Sigmoid colon (tissue), 7 donors: ENCODE results near the gene KCNA10. TPM values are rescaled to one million over a fixed set of nuclear protein-coding genes. Genes with fewer than 3 reads are reported as not detected.

Experiments
- DNase-seq: peaks from one replicate; pipeline ENCODE4 v3.0.0-alpha.2; 2019
- H3K27ac ChIP-seq, 4 donors: fragments of 200-600 bp; sonication (generic); one replicate each; pipeline ENCODE4 v1.5.1; 2016 to 2019; ENCODE audit warnings: mild to moderate bottlenecking in 1 of 4
- H3K27me3 ChIP-seq, 3 donors: fragments of 200-600 bp; sonication (generic); one replicate each; pipeline ENCODE4 v1.5.1; 2019; ENCODE audit warnings: mild to moderate bottlenecking in 1 of 3
- H3K36me3 ChIP-seq, 4 donors: fragments of 200-600 bp; sonication (generic); one replicate each; pipeline ENCODE4 v1.5.1; 2016 to 2019
- H3K4me1 ChIP-seq, 4 donors: fragments of 200-600 bp; sonication (generic); one replicate each; pipeline ENCODE4 v1.5.1; 2017 to 2019
- H3K4me3 ChIP-seq, 4 donors: fragments of 200-600 bp; sonication (generic); one replicate each; pipeline ENCODE4 v1.5.1; 2017 to 2019; ENCODE audit warnings: mild to moderate bottlenecking in 2 of 4, moderate library complexity in 1 of 4
- H3K9me3 ChIP-seq, 4 donors: fragments of 200-600 bp in 3 of 4; sonication (generic) in 3 of 4; one replicate each; pipeline versions ENCODE4 v1.5.1 to v1.6.1; 2013 to 2019
- EP300 ChIP-seq, 4 donors: sonication (generic); formaldehyde crosslinking; IDR thresholded peaks; one replicate each; pipeline ENCODE4 v1.6.1; 2017; ENCODE audit warnings: antibody characterized with exemption in 4 of 4
- POLR2A ChIP-seq, 2 donors: fragments of 450-650 bp; IDR thresholded peaks; one replicate each; pipeline ENCODE4 v1.6.1; 2016; ENCODE audit warnings: antibody characterized with exemption in 2 of 2, mild to moderate bottlenecking in 2 of 2, moderate library complexity in 2 of 2
- POLR2AphosphoS5 ChIP-seq, 4 donors: sonication (generic); formaldehyde crosslinking; IDR thresholded peaks; one replicate each; pipeline ENCODE4 v1.6.1; 2017; ENCODE audit warnings: antibody characterized with exemption in 4 of 4
- WGBS, 2 donors: extraction: QIAGEN DNeasy Blood & Tissue Kit; methylation state at CpG; one replicate each; pipeline ENCODE4 v1.1.7; 2013; 5-methylcytosine and 5-hydroxymethylcytosine counted together
- intact Hi-C: fragments of 100-400 bp; cut with DNase I; formaldehyde crosslinking; loops from one replicate; pipeline ENCODE4 v1.15.1; 2023
- polyA plus RNA-seq, 3 donors: library from polyadenylated mRNA; stranded (reverse); fragments of 200-250 nt; gene quantifications; one replicate each; pipeline ENCODE4 v1.2.3, GENCODE V29; 2013
- total RNA-seq, 4 donors: library from RNA; depleted of rRNA; stranded (reverse); fragments of >200 nt; gene quantifications; one replicate each; pipeline ENCODE4 v1.1.0, GENCODE V29; 2016
- TF ChIP-seq, protein P1 (sequence below), 4 experiments: fragments of 450-650 bp in 3 of 4; fragments of 200-600 bp in 1 of 4; IDR thresholded peaks; one replicate each; pipeline ENCODE4 v1.5.1; 2016 to 2019; ENCODE audit warnings: antibody characterized with exemption in 4 of 4, mild to moderate bottlenecking in 3 of 4, moderate library complexity in 2 of 4
- donor health status: healthy with polysubstance abuse.
- donor health status: Bipolar disorder and iron deficiency.
- donor health status: healthy.

KCNA10 gene
- total and polyA plus RNA-seq, 7 donors = not detected

- intact Hi-C loops = no loop called here
- DNase-seq = no peak
- H3K27ac ChIP-seq = no peak overlapping the region
- WGBS, 2 donors = 31 to 70% methylated on average over 3 of the region's 3 CpGs
- no peaks in the 10 kb centered on the region for H3K36me3 ChIP-seq
- TF ChIP-seq EP300 (IDR thresholded peaks at IDR 0.05) (no peak), POLR2AphosphoS5 (IDR thresholded peaks at IDR 0.05) (no peak), POLR2A (IDR thresholded peaks at IDR 0.05) (no peak)
- TF ChIP-seq, protein P1, sequence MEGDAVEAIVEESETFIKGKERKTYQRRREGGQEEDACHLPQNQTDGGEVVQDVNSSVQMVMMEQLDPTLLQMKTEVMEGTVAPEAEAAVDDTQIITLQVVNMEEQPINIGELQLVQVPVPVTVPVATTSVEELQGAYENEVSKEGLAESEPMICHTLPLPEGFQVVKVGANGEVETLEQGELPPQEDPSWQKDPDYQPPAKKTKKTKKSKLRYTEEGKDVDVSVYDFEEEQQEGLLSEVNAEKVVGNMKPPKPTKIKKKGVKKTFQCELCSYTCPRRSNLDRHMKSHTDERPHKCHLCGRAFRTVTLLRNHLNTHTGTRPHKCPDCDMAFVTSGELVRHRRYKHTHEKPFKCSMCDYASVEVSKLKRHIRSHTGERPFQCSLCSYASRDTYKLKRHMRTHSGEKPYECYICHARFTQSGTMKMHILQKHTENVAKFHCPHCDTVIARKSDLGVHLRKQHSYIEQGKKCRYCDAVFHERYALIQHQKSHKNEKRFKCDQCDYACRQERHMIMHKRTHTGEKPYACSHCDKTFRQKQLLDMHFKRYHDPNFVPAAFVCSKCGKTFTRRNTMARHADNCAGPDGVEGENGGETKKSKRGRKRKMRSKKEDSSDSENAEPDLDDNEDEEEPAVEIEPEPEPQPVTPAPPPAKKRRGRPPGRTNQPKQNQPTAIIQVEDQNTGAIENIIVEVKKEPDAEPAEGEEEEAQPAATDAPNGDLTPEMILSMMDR (IDR thresholded peaks at IDR 0.05) = no peak
- no peaks in the 10 kb centered on the region for H3K27me3 ChIP-seq
- no peak overlapping the region for H3K4me3 ChIP-seq
- no peaks in the 10 kb centered on the region for H3K4me1 ChIP-seq
- H3K9me3 ChIP-seq = no peaks in the 10 kb centered on the region
These were observed 40.9 kb downstream of the KCNA10 start for GRCh38 chr1:110477967-110478640.

DNA sequence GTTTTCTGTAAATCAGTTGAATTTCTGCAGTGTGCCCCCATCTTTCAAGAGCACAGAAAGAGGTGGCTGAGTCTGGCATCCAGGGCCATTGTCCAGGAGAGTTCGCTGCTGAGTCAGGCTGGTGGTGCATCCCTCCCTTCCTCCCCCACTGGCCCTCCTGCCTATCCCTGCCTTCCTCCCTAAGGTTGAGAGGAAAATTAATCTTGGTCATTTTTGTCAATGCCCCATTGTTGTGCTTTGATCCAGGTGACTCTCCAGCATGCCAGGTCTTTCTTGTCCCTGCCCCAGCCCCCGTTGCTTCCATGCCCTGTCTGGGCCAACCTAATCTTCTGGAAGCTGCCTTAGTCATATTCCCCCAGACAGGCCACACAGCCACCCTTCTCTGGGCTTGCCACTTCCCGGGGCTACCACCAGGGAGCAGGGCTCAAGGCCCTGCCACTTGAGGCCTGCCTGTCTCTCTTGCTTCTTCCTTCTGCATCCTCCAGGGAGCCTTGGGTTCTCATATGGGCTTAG lies 41.5 kb downstream of the KCNA10 start:
- 57 to 74% methylated on average over 3 of the region's 3 CpGs for WGBS, 2 donors
- intact Hi-C loops = no loop called here
- Histone ChIP-seq H3K36me3 (no peaks in the 10 kb centered on the region), H3K4me3 (no peak overlapping the region), H3K4me1 (no peaks in the 10 kb centered on the region), H3K27ac (no peak overlapping the region), H3K27me3 (no peaks in the 10 kb centered on the region), H3K9me3 (no peaks in the 10 kb centered on the region)
- DNase-seq = no peak
- TF ChIP-seq, protein P1 (IDR thresholded peaks at IDR 0.05) = no peak
- no peak for TF ChIP-seq POLR2AphosphoS5 (IDR thresholded peaks at IDR 0.05)
- no peak for TF ChIP-seq EP300 (IDR thresholded peaks at IDR 0.05)
- TF ChIP-seq POLR2A (IDR thresholded peaks at IDR 0.05) = no peak

DNA sequence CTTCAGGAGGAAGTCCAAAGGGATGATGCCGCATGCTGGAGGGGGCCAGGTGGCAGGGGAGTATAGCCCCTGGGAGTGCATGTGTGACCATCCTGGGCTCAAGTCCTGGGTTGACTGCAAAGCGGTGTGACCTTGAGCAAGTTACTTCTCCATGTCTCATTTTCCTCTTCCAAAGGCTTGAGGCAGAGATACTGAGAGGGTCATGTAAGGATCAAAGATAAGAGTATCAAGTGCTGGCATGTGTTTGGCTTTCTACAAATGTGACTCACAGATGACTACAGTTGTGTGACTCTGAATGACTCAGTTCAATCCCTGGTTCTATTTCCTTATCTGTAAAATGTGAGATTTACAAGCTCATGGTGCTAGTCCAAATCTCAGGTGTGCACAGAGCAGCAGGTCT lies 41.9 kb downstream of the KCNA10 start:
- TF ChIP-seq, protein P1 (IDR thresholded peaks at IDR 0.05) = no peak
- TF ChIP-seq POLR2AphosphoS5 (IDR thresholded peaks at IDR 0.05) (no peak), EP300 (IDR thresholded peaks at IDR 0.05) (no peak), POLR2A (IDR thresholded peaks at IDR 0.05) (no peak)
- Histone ChIP-seq H3K27me3 (no peaks in the 10 kb centered on the region), H3K4me1 (no peaks in the 10 kb centered on the region), H3K27ac (no peak overlapping the region), H3K9me3 (no peaks in the 10 kb centered on the region), H3K36me3 (no peaks in the 10 kb centered on the region), H3K4me3 (no peak overlapping the region)
- intact Hi-C loops = no loop called here
- no peak for DNase-seq
- 63 to 84% methylated on average over 2 of the region's 2 CpGs for WGBS, 2 donors

GRCh38 chr1:110476028-110476765 lies 42.8 kb downstream of the KCNA10 start:
- Histone ChIP-seq H3K4me3 (no peak overlapping the region), H3K36me3 (no peaks in the 10 kb centered on the region), H3K4me1 (no peaks in the 10 kb centered on the region), H3K27me3 (no peaks in the 10 kb centered on the region), H3K9me3 (no peaks in the 10 kb centered on the region), H3K27ac (no peak overlapping the region)
- intact Hi-C loops = no loop called here
- WGBS, 2 donors = 50 to 58% methylated on average over 10 of the region's 10 CpGs
- DNase-seq = no peak
- no peak for TF ChIP-seq POLR2A (IDR thresholded peaks at IDR 0.05)
- no peak for TF ChIP-seq POLR2AphosphoS5 (IDR thresholded peaks at IDR 0.05)
- TF ChIP-seq EP300 (IDR thresholded peaks at IDR 0.05) = no peak
- TF ChIP-seq, protein P1 (IDR thresholded peaks at IDR 0.05) = no peak
